Body of pancreas (tissue), 4 donors: Measurements from ENCODE around the gene CROCC. TPM values are rescaled to one million over a fixed set of nuclear protein-coding genes. Genes with fewer than 3 reads are reported as not detected.

Experiments
- ATAC-seq: fragments of 150-250 bp; one replicate; pipeline ENCODE4 v1.9.1; 2016
- DNase-seq, 4 donors: peaks; one replicate each; pipeline ENCODE4 v3.0.0-alpha.2; 2019
- H3K27ac ChIP-seq, 4 donors: fragments of 200-600 bp; sonication (generic); 1 replicate in 3 of 4; 2 replicates in 1 of 4; pipeline versions ENCODE4 v1.5.1 to v1.6.1; 2016 to 2019; ENCODE audit warnings: mild to moderate bottlenecking in 1 of 4, mixed read lengths in 1 of 4, moderate library complexity in 1 of 4
- H3K27me3 ChIP-seq, 2 donors: fragments of 200-600 bp; sonication (generic); one replicate each; pipeline ENCODE4 v1.6.0; 2016; ENCODE audit warnings: mild to moderate bottlenecking in 1 of 2
- H3K36me3 ChIP-seq, 2 donors: fragments of 200-600 bp; sonication (generic); replicated peaks in 1 of 2; 2 replicates each; pipeline ENCODE4 v1.5.1; 2016; ENCODE audit warnings: low read depth in 2 of 2; ENCODE audit not compliant: insufficient read depth in 1 of 2
- H3K4me1 ChIP-seq: fragments of 200-600 bp; sonication (generic); one replicate; pipeline ENCODE4 v1.6.0; 2016
- H3K4me3 ChIP-seq, 2 donors: fragments of 200-600 bp; sonication (generic); 1 replicate in 1 of 2; 2 replicates in 1 of 2; pipeline ENCODE4 v1.5.1; 2016 to 2019
- H3K9me3 ChIP-seq, 3 donors: fragments of 200-600 bp; sonication (generic); 1 replicate in 2 of 3; 2 replicates in 1 of 3; pipeline ENCODE4 v1.5.1; 2016
- CTCF ChIP-seq, 7 experiments: fragments of 450-650 bp in 4 of 7; fragments of 200-600 bp in 3 of 7; sonication (generic) in 3 of 7; IDR thresholded peaks; one replicate each; pipeline ENCODE4 v1.5.1; 2016 to 2019; ENCODE audit warnings: antibody characterized with exemption in 7 of 7
- POLR2A ChIP-seq, 3 donors: fragments of 450-650 bp; IDR thresholded peaks; one replicate each; pipeline ENCODE4 v1.6.1; 2016; ENCODE audit warnings: antibody characterized with exemption in 3 of 3, mild to moderate bottlenecking in 2 of 3
- WGBS, 2 donors: methylation state at CpG; one replicate each; pipeline ENCODE4 v1.1.5; 2017; 5-methylcytosine and 5-hydroxymethylcytosine counted together
- intact Hi-C: fragments of 100-400 bp; cut with DNase I; formaldehyde crosslinking; loops from one replicate; pipeline ENCODE4 v1.15.1; 2023
- total RNA-seq, 2 donors: library from RNA; depleted of rRNA; stranded (reverse); fragments of >200 nt; gene quantifications; one replicate each; pipeline ENCODE4 v1.1.0, GENCODE V29; 2016

Gene CROCC
- total RNA-seq, 2 donors from 2014 or later: 49.8 to 151 TPM

- H3K36me3 ChIP-seq: no peaks in the 10 kb centered on the region
- intact Hi-C loops: no loop called here
- H3K9me3 ChIP-seq: no peaks in the 10 kb centered on the region
- no peak for DNase-seq
- no peak for TF ChIP-seq CTCF (IDR thresholded peaks at IDR 0.05)
- TF ChIP-seq POLR2A (IDR thresholded peaks at IDR 0.05): no peak
- H3K27ac ChIP-seq: no peak overlapping the region
- no peaks in the 10 kb centered on the region for H3K27me3 ChIP-seq
- 82 to 90% methylated on average over 20 to 23 of the region's 23 CpGs for WGBS, 2 donors
- peaks cover 26% of the 10 kb centered on the region for H3K4me1 ChIP-seq
- no peak for ATAC-seq
- no peak overlapping the region for H3K4me3 ChIP-seq
These were observed 2.6 kb downstream of the CROCC start for GRCh38 chr1:16924216-16924918.

- no peak for ATAC-seq
- intact Hi-C loops: no loop called here
- Histone ChIP-seq H3K27me3 (no peaks in the 10 kb centered on the region), H3K36me3 (no peaks in the 10 kb centered on the region), H3K27ac (no peak overlapping the region), H3K4me3 (no peak overlapping the region), H3K4me1 (peaks cover 26% of the 10 kb centered on the region), H3K9me3 (no peaks in the 10 kb centered on the region)
- DNase-seq: no peak
- TF ChIP-seq POLR2A (IDR thresholded peaks at IDR 0.05): no peak
- TF ChIP-seq CTCF (IDR thresholded peaks at IDR 0.05): no peak
- 86 to 87% methylated on average over 12 to 13 of the region's 13 CpGs for WGBS, 2 donors
These were observed 3.3 kb downstream of the CROCC start for GRCh38 chr1:16924919-16925477.

GRCh38 chr1:16925635-16926490 lies 4.1 kb downstream of the CROCC start:
- intact Hi-C loops: no loop called here
- TF ChIP-seq CTCF (IDR thresholded peaks at IDR 0.05): no peak
- no peak for TF ChIP-seq POLR2A (IDR thresholded peaks at IDR 0.05)
- ATAC-seq: no peak

GRCh38 chr1:16926491-16927073 lies 4.9 kb downstream of the CROCC start:
- ATAC-seq: no peak
- TF ChIP-seq POLR2A (IDR thresholded peaks at IDR 0.05): no peak
- TF ChIP-seq CTCF (IDR thresholded peaks at IDR 0.05): no peak

More at GRCh38 chr1:16925635-16926490, 4.1 kb downstream of the CROCC start:
- H3K9me3 ChIP-seq: no peaks in the 10 kb centered on the region
- no peaks in the 10 kb centered on the region for H3K27me3 ChIP-seq
- 82 to 86% methylated on average over 13 of the region's 13 CpGs for WGBS, 2 donors
- no peaks in the 10 kb centered on the region for H3K36me3 ChIP-seq
- no peak overlapping the region for H3K4me3 ChIP-seq
- no peak for DNase-seq
- H3K27ac ChIP-seq: no peak overlapping the region
- H3K4me1 ChIP-seq: peaks cover 26% of the 10 kb centered on the region

More at GRCh38 chr1:16926491-16927073, 4.9 kb downstream of the CROCC start:
- no peak overlapping the region for H3K4me3 ChIP-seq
- intact Hi-C loops: no loop called here
- peaks cover 19% of the 10 kb centered on the region for H3K4me1 ChIP-seq
- H3K36me3 ChIP-seq: no peaks in the 10 kb centered on the region
- no peak overlapping the region for H3K27ac ChIP-seq
- H3K9me3 ChIP-seq: no peaks in the 10 kb centered on the region
- H3K27me3 ChIP-seq: no peaks in the 10 kb centered on the region
- WGBS, 2 donors: 72 to 78% methylated on average over 10 of the region's 10 CpGs
- DNase-seq: no peak
